ENCODE results near the gene ERVMER34-1.

The ERVMER34-1 gene

GRCh38 chr4:52716364-52717151 lies 34.7 kb downstream of the ERVMER34-1 start:
- DNase-seq, result no peak

GRCh38 chr4:52715914-52716313 lies 35.3 kb downstream of the ERVMER34-1 start:
- DNase-seq, result no peak

GRCh38 chr4:52715255-52715897 lies 35.8 kb downstream of the ERVMER34-1 start:
- DNase-seq, result no peak

- no peak for DNase-seq
Measured at GRCh38 chr4:52714597-52715254, 36.5 kb downstream of the ERVMER34-1 start.

GRCh38 chr4:52713456-52713937 lies 37.7 kb downstream of the ERVMER34-1 start:
- no peak for DNase-seq

- peak; percentile 68 for DNase-seq
Measured at GRCh38 chr4:52712251-52713130, 38.7 kb downstream of the ERVMER34-1 start.

- no peak for DNase-seq
Measured at GRCh38 chr4:52711834-52712250, 39.4 kb downstream of the ERVMER34-1 start.

- no peak for DNase-seq
Measured at GRCh38 chr4:52711272-52711671, 40.0 kb downstream of the ERVMER34-1 start.

GRCh38 chr4:52709155-52709554 lies 42.1 kb downstream of the ERVMER34-1 start:
- no peak for DNase-seq

GRCh38 chr4:52704661-52705060 lies 46.6 kb downstream of the ERVMER34-1 start:
- no peak for DNase-seq

GRCh38 chr4:52704133-52704532 lies 47.1 kb downstream of the ERVMER34-1 start:
- DNase-seq, result no peak

GRCh38 chr4:52701207-52701606 lies 50.0 kb downstream of the ERVMER34-1 start:
- no peak for DNase-seq

- DNase-seq, result no peak
Measured at GRCh38 chr4:52694936-52695335, 56.3 kb downstream of the ERVMER34-1 start.

GRCh38 chr4:52693492-52693891 lies 57.7 kb downstream of the ERVMER34-1 start:
- DNase-seq, result no peak

Measured in cortex of kidney (tissue), 1 donor.